Activated gamma-delta T cell treated with anti-CD3 and anti-CD28 coated beads, Interleukin-2, amount 50 U/mL, for 16 hours (primary cell): ENCODE results near the gene NOS3.
"Not testable (repeated sequence)": the region's sequence is repeated elsewhere in the genome, so short reads cannot be mapped to it uniquely, and the experiment has no call there.

Experiments used
- DNase-seq: peaks from one replicate; pipeline ENCODE4 v3.0.0-alpha.2; 2020; ENCODE audit warnings: low read depth

Gene NOS3

GRCh38 chr7:151038951-151039849 lies 48.4 kb downstream of the NOS3 start:
- peak; percentile 46 for DNase-seq

- no peak for DNase-seq
Observed at GRCh38 chr7:151039850-151040548, 49.2 kb downstream of the NOS3 start.

GRCh38 chr7:151040616-151041375 lies 50.0 kb downstream of the NOS3 start:
- DNase-seq: no peak

GRCh38 chr7:151043449-151043848 lies 52.6 kb downstream of the NOS3 start:
- not testable (repeated sequence) for DNase-seq

GRCh38 chr7:151043959-151044358 lies 53.1 kb downstream of the NOS3 start:
- DNase-seq: no peak

- no peak for DNase-seq
Observed at GRCh38 chr7:151045262-151045661, 54.4 kb downstream of the NOS3 start.

GRCh38 chr7:151045967-151046366 lies 55.1 kb downstream of the NOS3 start:
- no peak for DNase-seq

- DNase-seq: no peak
Observed at GRCh38 chr7:151046603-151047573, 56.1 kb downstream of the NOS3 start.

- DNase-seq: no peak
Observed at GRCh38 chr7:151047976-151048815, 57.4 kb downstream of the NOS3 start, which contains the start of gene ASIC3. TSS of gene ASIC3 (plus strand) at chr7:151048531. CDS start at chr7:151048886, 355 bp downstream.

GRCh38 chr7:151048911-151049463 lies 58.2 kb downstream of the NOS3 start:
- DNase-seq: no peak

- no peak for DNase-seq
Observed at GRCh38 chr7:151051108-151051507, 60.3 kb downstream of the NOS3 start.

- no peak for DNase-seq
Observed at GRCh38 chr7:151053096-151053495, 62.3 kb downstream of the NOS3 start.

GRCh38 chr7:151053751-151054150 lies 62.9 kb downstream of the NOS3 start:
- DNase-seq: no peak

GRCh38 chr7:151056283-151056665 lies 65.5 kb downstream of the NOS3 start:
- no peak for DNase-seq

GRCh38 chr7:151056666-151057505 lies 66.1 kb downstream of the NOS3 start:
- no peak for DNase-seq

- no peak for DNase-seq
Observed at GRCh38 chr7:151057506-151057988, 66.7 kb downstream of the NOS3 start, which contains the start of gene CDK5. TSS of gene CDK5 (minus strand) at chr7:151057897. CDS start at chr7:151057848, 49 bp downstream.

- peak; percentile 96 for DNase-seq
Observed at GRCh38 chr7:151057989-151058780, 67.4 kb downstream of the NOS3 start.
